Measurements from ENCODE around the gene ZNF577.

DNA sequence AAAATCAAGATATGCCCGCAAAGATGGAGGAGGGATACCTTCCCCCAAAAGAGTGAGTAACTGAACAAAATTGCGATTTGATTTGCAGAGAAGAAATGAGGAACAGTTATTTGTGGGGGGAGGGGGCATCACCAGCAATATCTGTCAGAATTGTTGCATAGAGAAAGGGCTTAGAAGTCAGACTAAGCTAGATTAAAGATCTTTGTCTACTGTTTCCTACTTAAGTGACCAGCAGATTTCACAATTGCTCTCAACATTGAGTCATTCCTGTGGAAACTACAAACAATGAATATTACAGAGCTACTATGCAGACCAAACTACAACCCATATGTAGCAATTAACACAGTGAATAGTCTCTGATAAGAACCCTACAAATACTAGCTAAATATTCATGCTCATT is 65.4 kb downstream of the ZNF577 start:
- TF ChIP-seq CTCF (IDR thresholded peaks at IDR 0.05), result no peak
- TF ChIP-seq POLR2A (IDR thresholded peaks at IDR 0.05), result no peak
